ENCODE data around the gene CEBPZ.
"Not testable (repeated sequence)": the region's sequence is repeated elsewhere in the genome, so short reads cannot be mapped to it uniquely, and the experiment has no call there.

The CEBPZ gene

GRCh38 chr2:37215250-37215649 is 16.1 kb downstream of the CEBPZ start:
- no peak for DNase-seq (ENCODE audit: low read depth)

- DNase-seq (ENCODE audit: low read depth), result no peak
Observed at GRCh38 chr2:37211939-37212338, 19.5 kb downstream of the CEBPZ start.

- no peak for DNase-seq (ENCODE audit: low read depth)
Observed at GRCh38 chr2:37211212-37211611, 20.2 kb downstream of the CEBPZ start.

- not testable (repeated sequence) for DNase-seq (ENCODE audit: low read depth)
Observed at GRCh38 chr2:37206760-37207159, 24.6 kb downstream of the CEBPZ start.

GRCh38 chr2:37205689-37206341 is 25.6 kb downstream of the CEBPZ start:
- DNase-seq (ENCODE audit: low read depth), result no peak

GRCh38 chr2:37205071-37205661 is 26.2 kb downstream of the CEBPZ start:
- DNase-seq (ENCODE audit: low read depth), result not testable (repeated sequence)

GRCh38 chr2:37203708-37204107 is 27.7 kb downstream of the CEBPZ start:
- no peak for DNase-seq (ENCODE audit: low read depth)

- peak; percentile 20 for DNase-seq (ENCODE audit: low read depth)
Observed at GRCh38 chr2:37201766-37202165, 29.6 kb downstream of the CEBPZ start.

- no peak for DNase-seq (ENCODE audit: low read depth)
Observed at GRCh38 chr2:37201208-37201607, 30.2 kb downstream of the CEBPZ start.

GRCh38 chr2:37198681-37199065 is 32.7 kb downstream of the CEBPZ start:
- no peak for DNase-seq (ENCODE audit: low read depth)

GRCh38 chr2:37196320-37197195 is 34.8 kb downstream of the CEBPZ start, which contains the start of gene CEBPZOS:
CEBPZOS (plus strand) TSS chr2:37196496; CDS start chr2:37199705, 3,209 bp downstream.
- DNase-seq (ENCODE audit: low read depth), result peak; percentile 83

- not testable (repeated sequence) for DNase-seq (ENCODE audit: low read depth)
Observed at GRCh38 chr2:37195862-37196319, 35.5 kb downstream of the CEBPZ start.

GRCh38 chr2:37192551-37192950 is 38.8 kb downstream of the CEBPZ start:
- no peak for DNase-seq (ENCODE audit: low read depth)

GRCh38 chr2:37191747-37192146 is 39.6 kb downstream of the CEBPZ start:
- DNase-seq (ENCODE audit: low read depth), result no peak

GRCh38 chr2:37191253-37191652 is 40.1 kb downstream of the CEBPZ start:
- DNase-seq (ENCODE audit: low read depth), result no peak

- no peak for DNase-seq (ENCODE audit: low read depth)
Observed at GRCh38 chr2:37190290-37190689, 41.1 kb downstream of the CEBPZ start.

- no peak for DNase-seq (ENCODE audit: low read depth)
Observed at GRCh38 chr2:37189452-37190153, 41.8 kb downstream of the CEBPZ start.

- DNase-seq (ENCODE audit: low read depth), result no peak
Observed at GRCh38 chr2:37188570-37188969, 42.8 kb downstream of the CEBPZ start, which contains the start of gene SULT6B1. SULT6B1 (minus strand) TSS chr2:37188670; CDS start chr2:37188640, 30 bp downstream.

GRCh38 chr2:37181726-37182684 is 49.4 kb downstream of the CEBPZ start:
- no peak for DNase-seq (ENCODE audit: low read depth)

GRCh38 chr2:37180640-37181039 is 50.8 kb downstream of the CEBPZ start:
- DNase-seq (ENCODE audit: low read depth), result no peak

All from stimulated activated CD8-positive, alpha-beta memory T cell treated with anti-CD3 and anti-CD28 coated beads, Interleukin-4, amount 100 ng/mL, for 24 hours (primary cell).